ENCODE measurements around the gene IFT57. TPM values are rescaled to one million over a fixed set of nuclear protein-coding genes. Genes with fewer than 3 reads are reported as not detected.

Gene IFT57
- total and polyA plus RNA-seq, 2 experiments from 2014 or later: 28.6 to 49.0 TPM

GRCh38 chr3:108243243-108243642 lies 21.0 kb upstream of the IFT57 start (continued):
- TF ChIP-seq, protein P1, sequence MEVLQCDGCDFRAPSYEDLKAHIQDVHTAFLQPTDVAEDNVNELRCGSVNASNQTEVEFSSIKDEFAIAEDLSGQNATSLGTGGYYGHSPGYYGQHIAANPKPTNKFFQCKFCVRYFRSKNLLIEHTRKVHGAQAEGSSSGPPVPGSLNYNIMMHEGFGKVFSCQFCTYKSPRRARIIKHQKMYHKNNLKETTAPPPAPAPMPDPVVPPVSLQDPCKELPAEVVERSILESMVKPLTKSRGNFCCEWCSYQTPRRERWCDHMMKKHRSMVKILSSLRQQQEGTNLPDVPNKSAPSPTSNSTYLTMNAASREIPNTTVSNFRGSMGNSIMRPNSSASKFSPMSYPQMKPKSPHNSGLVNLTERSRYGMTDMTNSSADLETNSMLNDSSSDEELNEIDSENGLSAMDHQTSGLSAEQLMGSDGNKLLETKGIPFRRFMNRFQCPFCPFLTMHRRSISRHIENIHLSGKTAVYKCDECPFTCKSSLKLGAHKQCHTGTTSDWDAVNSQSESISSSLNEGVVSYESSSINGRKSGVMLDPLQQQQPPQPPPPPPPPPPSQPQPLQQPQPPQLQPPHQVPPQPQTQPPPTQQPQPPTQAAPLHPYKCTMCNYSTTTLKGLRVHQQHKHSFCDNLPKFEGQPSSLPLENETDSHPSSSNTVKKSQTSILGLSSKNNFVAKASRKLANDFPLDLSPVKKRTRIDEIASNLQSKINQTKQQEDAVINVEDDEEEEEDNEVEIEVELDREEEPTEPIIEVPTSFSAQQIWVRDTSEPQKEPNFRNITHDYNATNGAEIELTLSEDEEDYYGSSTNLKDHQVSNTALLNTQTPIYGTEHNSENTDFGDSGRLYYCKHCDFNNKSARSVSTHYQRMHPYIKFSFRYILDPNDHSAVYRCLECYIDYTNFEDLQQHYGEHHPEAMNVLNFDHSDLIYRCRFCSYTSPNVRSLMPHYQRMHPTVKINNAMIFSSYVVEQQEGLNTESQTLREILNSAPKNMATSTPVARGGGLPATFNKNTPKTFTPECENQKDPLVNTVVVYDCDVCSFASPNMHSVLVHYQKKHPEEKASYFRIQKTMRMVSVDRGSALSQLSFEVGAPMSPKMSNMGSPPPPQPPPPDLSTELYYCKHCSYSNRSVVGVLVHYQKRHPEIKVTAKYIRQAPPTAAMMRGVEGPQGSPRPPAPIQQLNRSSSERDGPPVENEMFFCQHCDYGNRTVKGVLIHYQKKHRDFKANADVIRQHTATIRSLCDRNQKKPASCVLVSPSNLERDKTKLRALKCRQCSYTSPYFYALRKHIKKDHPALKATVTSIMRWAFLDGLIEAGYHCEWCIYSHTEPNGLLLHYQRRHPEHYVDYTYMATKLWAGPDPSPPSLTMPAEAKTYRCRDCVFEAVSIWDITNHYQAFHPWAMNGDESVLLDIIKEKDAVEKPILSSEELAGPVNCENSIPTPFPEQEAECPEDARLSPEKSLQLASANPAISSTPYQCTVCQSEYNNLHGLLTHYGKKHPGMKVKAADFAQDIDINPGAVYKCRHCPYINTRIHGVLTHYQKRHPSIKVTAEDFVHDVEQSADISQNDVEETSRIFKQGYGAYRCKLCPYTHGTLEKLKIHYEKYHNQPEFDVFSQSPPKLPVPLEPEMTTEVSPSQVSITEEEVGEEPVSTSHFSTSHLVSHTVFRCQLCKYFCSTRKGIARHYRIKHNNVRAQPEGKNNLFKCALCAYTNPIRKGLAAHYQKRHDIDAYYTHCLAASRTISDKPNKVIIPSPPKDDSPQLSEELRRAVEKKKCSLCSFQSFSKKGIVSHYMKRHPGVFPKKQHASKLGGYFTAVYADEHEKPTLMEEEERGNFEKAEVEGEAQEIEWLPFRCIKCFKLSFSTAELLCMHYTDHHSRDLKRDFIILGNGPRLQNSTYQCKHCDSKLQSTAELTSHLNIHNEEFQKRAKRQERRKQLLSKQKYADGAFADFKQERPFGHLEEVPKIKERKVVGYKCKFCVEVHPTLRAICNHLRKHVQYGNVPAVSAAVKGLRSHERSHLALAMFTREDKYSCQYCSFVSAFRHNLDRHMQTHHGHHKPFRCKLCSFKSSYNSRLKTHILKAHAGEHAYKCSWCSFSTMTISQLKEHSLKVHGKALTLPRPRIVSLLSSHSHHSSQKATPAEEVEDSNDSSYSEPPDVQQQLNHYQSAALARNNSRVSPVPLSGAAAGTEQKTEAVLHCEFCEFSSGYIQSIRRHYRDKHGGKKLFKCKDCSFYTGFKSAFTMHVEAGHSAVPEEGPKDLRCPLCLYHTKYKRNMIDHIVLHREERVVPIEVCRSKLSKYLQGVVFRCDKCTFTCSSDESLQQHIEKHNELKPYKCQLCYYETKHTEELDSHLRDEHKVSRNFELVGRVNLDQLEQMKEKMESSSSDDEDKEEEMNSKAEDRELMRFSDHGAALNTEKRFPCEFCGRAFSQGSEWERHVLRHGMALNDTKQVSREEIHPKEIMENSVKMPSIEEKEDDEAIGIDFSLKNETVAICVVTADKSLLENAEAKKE (CRISPR knock-in tag; IDR thresholded peaks at IDR 0.05): no peak
- TF ChIP-seq POLR2AphosphoS5 (IDR thresholded peaks at IDR 0.05; ENCODE audit: low read depth): no peak
- TF ChIP-seq CREB1 (CRISPR knock-in tag; IDR thresholded peaks at IDR 0.05; ENCODE audit: low read depth): no peak
- no peak for TF ChIP-seq NANOG (IDR thresholded peaks at IDR 0.05; ENCODE audit: borderline replicate concordance)

GRCh38 chr3:108242776-108243175 lies 20.6 kb upstream of the IFT57 start:
- peaks cover 4% of the 10 kb centered on the region; the same call in 1 of the 2 replicates for H3K9me2 ChIP-seq (ENCODE audit: insufficient read depth)
- no peaks in the 10 kb centered on the region for H3K4me1 ChIP-seq (ENCODE audit: insufficient read depth)
- Mint-ChIP-seq H3K4me1 (peaks cover 2% of the 10 kb centered on the region; the same call in 1 of the 3 replicates), H3K36me3 (ENCODE audit: low read depth) (peaks cover 14% of the 10 kb centered on the region; the same call in 2 of the 3 replicates), H3K27ac (no peak overlapping the region), H3K27me3 (ENCODE audit: insufficient read depth, low read depth, poor library complexity) (no peaks in the 10 kb centered on the region), H3K9me3 (peaks cover 19% of the 10 kb centered on the region), H3K4me3 (no peak overlapping the region)
- H2AFZ ChIP-seq: 0 out of 2 replicates have a peak overlapping the region, but pooled peaks have one; percentile 6
- H4K20me1 ChIP-seq (replicated peaks; ENCODE audit: insufficient read depth): no peaks in the 10 kb centered on the region
- DNase-seq (ENCODE audit: low spot score): no peak
- H3K27ac ChIP-seq (ENCODE audit: low read depth): no peak overlapping the region
- H3K79me2 ChIP-seq (replicated peaks; ENCODE audit: insufficient read depth): no peaks in the 10 kb centered on the region
- H3K4me3 ChIP-seq: no peak overlapping the region
- H3K27me3 ChIP-seq (ENCODE audit: insufficient read depth): no peaks in the 10 kb centered on the region
- no peaks in the 10 kb centered on the region for H3K36me3 ChIP-seq (ENCODE audit: insufficient read depth)
- H3F3A ChIP-seq (replicated peaks; ENCODE audit: low read depth): no peaks in the 10 kb centered on the region
- no peak overlapping the region for H3K4me2 ChIP-seq
- no peak for ATAC-seq
- no peak for TF ChIP-seq STAT1 (IDR thresholded peaks at IDR 0.05; ENCODE audit: unreplicated experiment)
- TF ChIP-seq, protein P2, sequence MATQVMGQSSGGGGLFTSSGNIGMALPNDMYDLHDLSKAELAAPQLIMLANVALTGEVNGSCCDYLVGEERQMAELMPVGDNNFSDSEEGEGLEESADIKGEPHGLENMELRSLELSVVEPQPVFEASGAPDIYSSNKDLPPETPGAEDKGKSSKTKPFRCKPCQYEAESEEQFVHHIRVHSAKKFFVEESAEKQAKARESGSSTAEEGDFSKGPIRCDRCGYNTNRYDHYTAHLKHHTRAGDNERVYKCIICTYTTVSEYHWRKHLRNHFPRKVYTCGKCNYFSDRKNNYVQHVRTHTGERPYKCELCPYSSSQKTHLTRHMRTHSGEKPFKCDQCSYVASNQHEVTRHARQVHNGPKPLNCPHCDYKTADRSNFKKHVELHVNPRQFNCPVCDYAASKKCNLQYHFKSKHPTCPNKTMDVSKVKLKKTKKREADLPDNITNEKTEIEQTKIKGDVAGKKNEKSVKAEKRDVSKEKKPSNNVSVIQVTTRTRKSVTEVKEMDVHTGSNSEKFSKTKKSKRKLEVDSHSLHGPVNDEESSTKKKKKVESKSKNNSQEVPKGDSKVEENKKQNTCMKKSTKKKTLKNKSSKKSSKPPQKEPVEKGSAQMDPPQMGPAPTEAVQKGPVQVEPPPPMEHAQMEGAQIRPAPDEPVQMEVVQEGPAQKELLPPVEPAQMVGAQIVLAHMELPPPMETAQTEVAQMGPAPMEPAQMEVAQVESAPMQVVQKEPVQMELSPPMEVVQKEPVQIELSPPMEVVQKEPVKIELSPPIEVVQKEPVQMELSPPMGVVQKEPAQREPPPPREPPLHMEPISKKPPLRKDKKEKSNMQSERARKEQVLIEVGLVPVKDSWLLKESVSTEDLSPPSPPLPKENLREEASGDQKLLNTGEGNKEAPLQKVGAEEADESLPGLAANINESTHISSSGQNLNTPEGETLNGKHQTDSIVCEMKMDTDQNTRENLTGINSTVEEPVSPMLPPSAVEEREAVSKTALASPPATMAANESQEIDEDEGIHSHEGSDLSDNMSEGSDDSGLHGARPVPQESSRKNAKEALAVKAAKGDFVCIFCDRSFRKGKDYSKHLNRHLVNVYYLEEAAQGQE (IDR thresholded peaks at IDR 0.05; ENCODE audit: unreplicated experiment): no peak
- no peak for TF ChIP-seq CREB1 (CRISPR knock-in tag; IDR thresholded peaks at IDR 0.05; ENCODE audit: low read depth)
- TF ChIP-seq CTCF (conservative IDR thresholded peaks at IDR 0.05; ENCODE audit: low read depth in 2 of 2): no peak

Measured in GM23338 (cell line).